ENCODE results near the gene ADSS2.

Gene ADSS2

GRCh38 chr1:244393604-244394176 is 58.0 kb downstream of the ADSS2 start:
- no peak overlapping the region for H3K4me3 ChIP-seq (IDR thresholded peaks at IDR 0.05; ENCODE audit: insufficient read depth, low read depth, low read length)
- H3K27me3 ChIP-seq (ENCODE audit: insufficient read depth, low read depth), result no peaks in the 10 kb centered on the region
- peaks cover 6% of the 10 kb centered on the region for H3K4me1 ChIP-seq (ENCODE audit: low read depth, poor library complexity, severe bottlenecking)
- no peak overlapping the region for H3K4me2 ChIP-seq
- H4K20me1 ChIP-seq (ENCODE audit: insufficient read depth), result no peaks in the 10 kb centered on the region
- no peak for TF ChIP-seq CTCF (conservative IDR thresholded peaks at IDR 0.05; ENCODE audit: low read depth, low read length)
- H3K27ac ChIP-seq, result no peak overlapping the region
- no peak overlapping the region for H2AFZ ChIP-seq (ENCODE audit: low read depth)
- no peaks in the 10 kb centered on the region for H3K79me2 ChIP-seq (ENCODE audit: insufficient read depth, low read depth)
- H3K9ac ChIP-seq, result no peak overlapping the region
- H3K36me3 ChIP-seq (ENCODE audit: insufficient read depth), result no peaks in the 10 kb centered on the region

- Histone ChIP-seq H3K79me2 (ENCODE audit: insufficient read depth, low read depth) (no peaks in the 10 kb centered on the region), H3K27me3 (ENCODE audit: insufficient read depth, low read depth) (no peaks in the 10 kb centered on the region), H4K20me1 (ENCODE audit: insufficient read depth) (no peaks in the 10 kb centered on the region), H3K4me1 (ENCODE audit: low read depth, poor library complexity, severe bottlenecking) (peaks cover 12% of the 10 kb centered on the region), H3K4me3 (IDR thresholded peaks at IDR 0.05; ENCODE audit: insufficient read depth, low read depth, low read length) (no peak overlapping the region), H3K9ac (no peak overlapping the region), H3K4me2 (no peak overlapping the region), H2AFZ (ENCODE audit: low read depth) (no peak overlapping the region), H3K27ac (no peak overlapping the region), H3K36me3 (ENCODE audit: insufficient read depth) (no peaks in the 10 kb centered on the region)
- TF ChIP-seq CTCF (conservative IDR thresholded peaks at IDR 0.05; ENCODE audit: low read depth, low read length), result no peak
These were observed 59.9 kb downstream of the ADSS2 start for GRCh38 chr1:244391761-244392160.

GRCh38 chr1:244388961-244389360 is 62.7 kb downstream of the ADSS2 start:
- no peaks in the 10 kb centered on the region for H3K79me2 ChIP-seq (ENCODE audit: insufficient read depth, low read depth)
- peak overlapping the region; percentile 16 for H2AFZ ChIP-seq (ENCODE audit: low read depth)
- H3K4me3 ChIP-seq (IDR thresholded peaks at IDR 0.05; ENCODE audit: insufficient read depth, low read depth, low read length), result no peak overlapping the region
- H3K9ac ChIP-seq, result no peak overlapping the region; the same call in 1 of the 2 replicates
- H3K4me2 ChIP-seq, result peak overlapping the region; percentile 32
- peaks cover 12% of the 10 kb centered on the region for H3K4me1 ChIP-seq (ENCODE audit: low read depth, poor library complexity, severe bottlenecking)
- no peaks in the 10 kb centered on the region for H3K36me3 ChIP-seq (ENCODE audit: insufficient read depth)
- no peaks in the 10 kb centered on the region for H4K20me1 ChIP-seq (ENCODE audit: insufficient read depth)
- peak overlapping the region; percentile 14; the same call in 1 of the 2 replicates for H3K27ac ChIP-seq
- H3K27me3 ChIP-seq (ENCODE audit: insufficient read depth, low read depth), result no peaks in the 10 kb centered on the region
- no peak for TF ChIP-seq CTCF (conservative IDR thresholded peaks at IDR 0.05; ENCODE audit: low read depth, low read length)

GRCh38 chr1:244387415-244387814 is 64.3 kb downstream of the ADSS2 start:
- Histone ChIP-seq H3K27ac (no peak overlapping the region), H3K27me3 (ENCODE audit: insufficient read depth, low read depth) (no peaks in the 10 kb centered on the region), H3K9ac (no peak overlapping the region), H2AFZ (ENCODE audit: low read depth) (no peak overlapping the region), H4K20me1 (ENCODE audit: insufficient read depth) (no peaks in the 10 kb centered on the region), H3K36me3 (ENCODE audit: insufficient read depth) (no peaks in the 10 kb centered on the region), H3K4me3 (IDR thresholded peaks at IDR 0.05; ENCODE audit: insufficient read depth, low read depth, low read length) (no peak overlapping the region), H3K79me2 (ENCODE audit: insufficient read depth, low read depth) (no peaks in the 10 kb centered on the region), H3K4me2 (no peak overlapping the region), H3K4me1 (ENCODE audit: low read depth, poor library complexity, severe bottlenecking) (peaks cover 12% of the 10 kb centered on the region)
- TF ChIP-seq CTCF (conservative IDR thresholded peaks at IDR 0.05; ENCODE audit: low read depth, low read length), result no peak

Measured in KMS-11 (cell line).